ENCODE measurements around the gene EXPH5. TPM values are rescaled to one million over a fixed set of nuclear protein-coding genes. Genes with fewer than 3 reads are reported as not detected.

The EXPH5 gene
- total RNA-seq, 1 donor from 2014 or later = 0.52 TPM

DNA sequence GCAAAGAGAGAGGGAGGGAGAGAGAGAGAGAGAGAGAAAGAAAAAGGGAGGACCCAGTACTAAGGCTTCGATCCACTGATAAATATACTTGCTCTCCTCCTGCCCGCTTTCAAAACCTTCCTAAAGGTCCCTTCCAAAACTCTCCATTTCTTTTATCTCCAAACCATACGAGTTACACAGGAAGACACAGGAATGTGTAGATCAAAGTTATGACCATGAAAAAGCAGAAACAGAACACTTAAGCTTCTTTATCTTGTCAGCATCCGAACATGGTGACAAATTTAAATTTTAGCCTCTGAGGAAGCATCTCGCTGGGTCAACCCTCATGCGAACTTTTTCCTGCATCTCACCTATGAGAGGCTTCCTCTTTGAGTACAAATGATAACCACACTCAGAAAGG lies 66.2 kb downstream of the EXPH5 start:
- H3K9ac ChIP-seq (ENCODE audit: low read depth in 1 of 3, low read length in 3 of 3) = no peak overlapping the region
- no peaks in the 10 kb centered on the region for H3K4me1 ChIP-seq (ENCODE audit: control insufficient read depth in 3 of 3, insufficient read depth in 3 of 3, low read length in 3 of 3)
- no peak overlapping the region for H3K4me3 ChIP-seq (ENCODE audit: low read length in 3 of 3)
- no peaks in the 10 kb centered on the region for H3K36me3 ChIP-seq (ENCODE audit: control insufficient read depth in 3 of 3, insufficient read depth in 3 of 3, low read length in 3 of 3)
- no peaks in the 10 kb centered on the region for H3K9me3 ChIP-seq (ENCODE audit: control insufficient read depth in 3 of 3, low read length in 3 of 3)
- H3K27ac ChIP-seq (ENCODE audit: low read depth, low read length) = no peak overlapping the region
- H3K27me3 ChIP-seq (ENCODE audit: control insufficient read depth in 3 of 3, insufficient read depth in 3 of 3, low read length in 3 of 3) = no peaks in the 10 kb centered on the region

DNA sequence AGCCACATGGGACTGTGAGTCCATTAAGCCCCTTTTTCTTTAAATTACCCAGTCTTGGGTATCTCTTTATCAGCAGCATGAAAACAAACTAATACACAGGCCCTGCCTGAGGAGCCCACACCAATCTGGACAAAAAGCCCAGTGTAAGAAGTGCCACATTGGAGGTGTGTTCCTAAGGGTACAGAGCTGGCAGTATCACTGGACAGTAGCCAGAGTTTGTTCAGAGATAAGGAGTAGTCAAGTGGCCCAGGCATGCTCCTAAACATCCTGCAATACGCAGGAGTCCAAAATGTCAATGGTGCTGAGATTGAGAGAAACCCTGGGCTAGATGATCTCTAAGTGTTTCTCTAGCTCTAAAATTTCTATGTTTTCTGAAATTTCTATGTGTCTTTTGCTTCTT lies 68.4 kb downstream of the EXPH5 start:
- Histone ChIP-seq H3K4me1 (ENCODE audit: control insufficient read depth in 3 of 3, insufficient read depth in 3 of 3, low read length in 3 of 3) (no peaks in the 10 kb centered on the region), H3K36me3 (ENCODE audit: control insufficient read depth in 3 of 3, insufficient read depth in 3 of 3, low read length in 3 of 3) (no peaks in the 10 kb centered on the region), H3K27me3 (ENCODE audit: control insufficient read depth in 3 of 3, insufficient read depth in 3 of 3, low read length in 3 of 3) (peaks cover 0 to 1% (median 0%) of the 10 kb centered on the region in 3 donors), H3K9me3 (ENCODE audit: control insufficient read depth in 3 of 3, low read length in 3 of 3) (no peaks in the 10 kb centered on the region), H3K4me3 (ENCODE audit: low read length in 3 of 3) (no peak overlapping the region), H3K27ac (ENCODE audit: low read depth, low read length) (no peak overlapping the region), H3K9ac (ENCODE audit: low read depth in 1 of 3, low read length in 3 of 3) (no peak overlapping the region)

- Histone ChIP-seq H3K27me3 (ENCODE audit: control insufficient read depth in 3 of 3, insufficient read depth in 3 of 3, low read length in 3 of 3) (peaks cover 0 to 4% (median 0%) of the 10 kb centered on the region in 3 donors), H3K9me3 (ENCODE audit: control insufficient read depth in 3 of 3, low read length in 3 of 3) (no peaks in the 10 kb centered on the region), H3K9ac (ENCODE audit: low read depth in 1 of 3, low read length in 3 of 3) (no peak overlapping the region), H3K27ac (ENCODE audit: low read depth, low read length) (no peak overlapping the region), H3K36me3 (ENCODE audit: control insufficient read depth in 3 of 3, insufficient read depth in 3 of 3, low read length in 3 of 3) (no peaks in the 10 kb centered on the region), H3K4me3 (ENCODE audit: low read length in 3 of 3) (no peak overlapping the region), H3K4me1 (ENCODE audit: control insufficient read depth in 3 of 3, insufficient read depth in 3 of 3, low read length in 3 of 3) (no peaks in the 10 kb centered on the region)
Observed at GRCh38 chr11:108524422-108524821, 69.1 kb downstream of the EXPH5 start.

GRCh38 chr11:108522318-108522717 lies 71.2 kb downstream of the EXPH5 start:
- Histone ChIP-seq H3K36me3 (ENCODE audit: control insufficient read depth in 3 of 3, insufficient read depth in 3 of 3, low read length in 3 of 3) (no peaks in the 10 kb centered on the region), H3K27ac (ENCODE audit: low read depth, low read length) (no peak overlapping the region), H3K27me3 (ENCODE audit: control insufficient read depth in 3 of 3, insufficient read depth in 3 of 3, low read length in 3 of 3) (peaks cover 0 to 4% (median 0%) of the 10 kb centered on the region in 3 donors), H3K9me3 (ENCODE audit: control insufficient read depth in 3 of 3, low read length in 3 of 3) (no peaks in the 10 kb centered on the region), H3K9ac (ENCODE audit: low read depth in 1 of 3, low read length in 3 of 3) (no peak overlapping the region), H3K4me3 (ENCODE audit: low read length in 3 of 3) (no peak overlapping the region), H3K4me1 (ENCODE audit: control insufficient read depth in 3 of 3, insufficient read depth in 3 of 3, low read length in 3 of 3) (no peaks in the 10 kb centered on the region)

GRCh38 chr11:108518581-108518980 lies 75.0 kb downstream of the EXPH5 start:
- no peak overlapping the region for H3K27ac ChIP-seq (ENCODE audit: low read depth, low read length)
- no peak overlapping the region for H3K9ac ChIP-seq (ENCODE audit: low read depth in 1 of 3, low read length in 3 of 3)
- no peaks in the 10 kb centered on the region for H3K36me3 ChIP-seq (ENCODE audit: control insufficient read depth in 3 of 3, insufficient read depth in 3 of 3, low read length in 3 of 3)
- no peaks in the 10 kb centered on the region for H3K4me1 ChIP-seq (ENCODE audit: control insufficient read depth in 3 of 3, insufficient read depth in 3 of 3, low read length in 3 of 3)
- peaks cover 0 to 4% (median 0%) of the 10 kb centered on the region in 3 donors for H3K27me3 ChIP-seq (ENCODE audit: control insufficient read depth in 3 of 3, insufficient read depth in 3 of 3, low read length in 3 of 3)
- no peak overlapping the region for H3K4me3 ChIP-seq (ENCODE audit: low read length in 3 of 3)
- no peaks in the 10 kb centered on the region for H3K9me3 ChIP-seq (ENCODE audit: control insufficient read depth in 3 of 3, low read length in 3 of 3)

DNA sequence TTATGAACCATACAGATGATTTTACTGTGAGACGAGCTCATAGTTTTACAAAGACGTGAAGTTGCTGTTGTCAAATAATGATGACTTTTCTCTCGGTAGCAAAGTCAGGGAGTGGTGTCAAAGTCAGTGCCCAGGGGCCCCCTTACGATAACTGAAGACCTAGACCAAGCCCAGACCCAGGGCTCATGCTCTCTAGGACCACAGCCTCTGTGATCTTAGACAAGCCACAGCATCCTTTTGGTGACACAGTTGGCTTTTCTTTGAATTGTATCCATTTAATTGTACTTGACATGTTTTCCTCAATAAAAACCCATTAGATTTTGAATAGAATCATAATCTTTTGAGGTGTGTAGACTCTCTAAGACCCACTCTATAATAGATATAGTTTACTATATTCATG lies 77.4 kb downstream of the EXPH5 start:
- no peaks in the 10 kb centered on the region for H3K9me3 ChIP-seq (ENCODE audit: control insufficient read depth in 3 of 3, low read length in 3 of 3)
- H3K27me3 ChIP-seq (ENCODE audit: control insufficient read depth in 3 of 3, insufficient read depth in 3 of 3, low read length in 3 of 3) = peaks cover 0 to 4% (median 0%) of the 10 kb centered on the region in 3 donors
- H3K4me3 ChIP-seq (ENCODE audit: low read length in 3 of 3) = no peak overlapping the region
- H3K4me1 ChIP-seq (ENCODE audit: control insufficient read depth in 3 of 3, insufficient read depth in 3 of 3, low read length in 3 of 3) = no peaks in the 10 kb centered on the region
- no peaks in the 10 kb centered on the region for H3K36me3 ChIP-seq (ENCODE audit: control insufficient read depth in 3 of 3, insufficient read depth in 3 of 3, low read length in 3 of 3)
- no peak overlapping the region for H3K9ac ChIP-seq (ENCODE audit: low read depth in 1 of 3, low read length in 3 of 3)
- no peak overlapping the region for H3K27ac ChIP-seq (ENCODE audit: low read depth, low read length)

- Histone ChIP-seq H3K36me3 (ENCODE audit: control insufficient read depth in 3 of 3, insufficient read depth in 3 of 3, low read length in 3 of 3) (no peaks in the 10 kb centered on the region), H3K4me1 (ENCODE audit: control insufficient read depth in 3 of 3, insufficient read depth in 3 of 3, low read length in 3 of 3) (no peaks in the 10 kb centered on the region), H3K4me3 (ENCODE audit: low read length in 3 of 3) (no peak overlapping the region), H3K27me3 (ENCODE audit: control insufficient read depth in 3 of 3, insufficient read depth in 3 of 3, low read length in 3 of 3) (no peaks in the 10 kb centered on the region), H3K9ac (ENCODE audit: low read depth in 1 of 3, low read length in 3 of 3) (no peak overlapping the region), H3K27ac (ENCODE audit: low read depth, low read length) (no peak overlapping the region), H3K9me3 (ENCODE audit: control insufficient read depth in 3 of 3, low read length in 3 of 3) (no peaks in the 10 kb centered on the region)
Observed at GRCh38 chr11:108512708-108513107, 80.9 kb downstream of the EXPH5 start.

DNA sequence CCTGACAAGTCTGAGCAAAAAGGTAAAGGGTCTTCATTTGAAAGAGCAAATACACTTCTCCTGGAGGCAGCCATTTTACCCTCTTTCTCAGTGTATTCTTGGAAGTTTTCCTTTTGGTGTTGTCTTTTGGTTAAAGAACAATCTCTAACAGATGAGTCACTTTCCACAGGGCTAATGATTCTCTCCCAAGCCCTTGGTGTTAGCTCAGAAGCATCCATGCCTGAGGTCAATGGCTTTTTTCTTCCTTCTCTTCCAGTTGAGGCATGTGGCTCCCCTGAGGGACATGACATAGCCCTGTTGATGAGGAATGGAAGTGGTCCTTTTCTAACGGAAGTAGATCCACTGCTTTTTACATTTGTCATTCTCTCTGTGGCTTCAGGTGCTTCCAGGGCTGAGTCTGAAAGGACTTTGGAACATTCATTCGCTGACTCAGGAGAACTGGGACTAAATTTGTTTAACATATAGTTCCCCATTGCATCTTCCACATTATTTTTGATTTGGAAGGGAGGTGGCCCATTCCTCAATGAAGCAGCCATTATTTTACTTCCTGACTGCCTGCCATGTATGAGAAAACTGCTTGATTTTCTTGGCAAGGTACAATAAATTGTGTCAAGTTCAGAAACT lies 81.6 kb downstream of the EXPH5 start:
- Histone ChIP-seq H3K27ac (ENCODE audit: low read depth, low read length) (no peak overlapping the region), H3K4me1 (ENCODE audit: control insufficient read depth in 3 of 3, insufficient read depth in 3 of 3, low read length in 3 of 3) (no peaks in the 10 kb centered on the region), H3K9ac (ENCODE audit: low read depth in 1 of 3, low read length in 3 of 3) (no peak overlapping the region), H3K4me3 (ENCODE audit: low read length in 3 of 3) (no peak overlapping the region), H3K9me3 (ENCODE audit: control insufficient read depth in 3 of 3, low read length in 3 of 3) (no peaks in the 10 kb centered on the region), H3K27me3 (ENCODE audit: control insufficient read depth in 3 of 3, insufficient read depth in 3 of 3, low read length in 3 of 3) (no peaks in the 10 kb centered on the region), H3K36me3 (ENCODE audit: control insufficient read depth in 3 of 3, insufficient read depth in 3 of 3, low read length in 3 of 3) (no peaks in the 10 kb centered on the region)

GRCh38 chr11:108508653-108509593 lies 84.6 kb downstream of the EXPH5 start:
- H3K9ac ChIP-seq (ENCODE audit: low read depth in 1 of 3, low read length in 3 of 3) = no peak overlapping the region

GRCh38 chr11:108501396-108501795 lies 92.2 kb downstream of the EXPH5 start:
- no peaks in the 10 kb centered on the region for H3K27me3 ChIP-seq (ENCODE audit: control insufficient read depth in 3 of 3, insufficient read depth in 3 of 3, low read length in 3 of 3)
- H3K36me3 ChIP-seq (ENCODE audit: control insufficient read depth in 3 of 3, insufficient read depth in 3 of 3, low read length in 3 of 3) = no peaks in the 10 kb centered on the region
- H3K27ac ChIP-seq (ENCODE audit: low read depth, low read length) = peak overlapping the region; percentile 7
- H3K4me3 ChIP-seq (ENCODE audit: low read length in 3 of 3) = no peak overlapping the region
- no peak overlapping the region for H3K9ac ChIP-seq (ENCODE audit: low read depth in 1 of 3, low read length in 3 of 3)
- peaks cover 0 to 11% (median 9%) of the 10 kb centered on the region in 3 donors for H3K4me1 ChIP-seq (ENCODE audit: control insufficient read depth in 3 of 3, insufficient read depth in 3 of 3, low read length in 3 of 3)
- no peaks in the 10 kb centered on the region for H3K9me3 ChIP-seq (ENCODE audit: control insufficient read depth in 3 of 3, low read length in 3 of 3)

More at GRCh38 chr11:108508653-108509593, 84.6 kb downstream of the EXPH5 start:
- no peaks in the 10 kb centered on the region for H3K9me3 ChIP-seq (ENCODE audit: control insufficient read depth in 3 of 3, low read length in 3 of 3)
- no peak overlapping the region for H3K4me3 ChIP-seq (ENCODE audit: low read length in 3 of 3)
- no peaks in the 10 kb centered on the region for H3K4me1 ChIP-seq (ENCODE audit: control insufficient read depth in 3 of 3, insufficient read depth in 3 of 3, low read length in 3 of 3)
- H3K27ac ChIP-seq (ENCODE audit: low read depth, low read length) = no peak overlapping the region
- no peaks in the 10 kb centered on the region for H3K27me3 ChIP-seq (ENCODE audit: control insufficient read depth in 3 of 3, insufficient read depth in 3 of 3, low read length in 3 of 3)
- H3K36me3 ChIP-seq (ENCODE audit: control insufficient read depth in 3 of 3, insufficient read depth in 3 of 3, low read length in 3 of 3) = no peaks in the 10 kb centered on the region
